Heart left ventricle (tissue), 13 donors: Measurements from ENCODE around the gene MBD1.

Source experiments
- CTCF ChIP-seq, 12 donors: fragments of 200-600 bp; sonication (generic) in 4 of 12; IDR thresholded peaks; one replicate each; pipeline versions ENCODE4 v1.5.0 to v1.8.0; 2018 to 2022; ENCODE audit warnings: antibody characterized with exemption in 12 of 12, mild to moderate bottlenecking in 5 of 12
- POLR2A ChIP-seq, 2 donors: fragments of 450-650 bp; IDR thresholded peaks; one replicate each; pipeline ENCODE4 v1.6.1; 2017; ENCODE audit warnings: antibody characterized with exemption in 2 of 2, mild to moderate bottlenecking in 2 of 2, moderate library complexity in 2 of 2
- donor health status: ischemic (EF 13 %, LVEDD 7.1; RV severe dilation, severe dysfunction).
- donor health status: DM: no; HTN: yes; CAD: no.
- donor health status: DM: no; HTN: no; CAD: no.
- donor health status: ischemic (EF 25% LVEDD 6.9; RV normal size, moderate dysfunction).
- donor health status: ischemic (EF 25% LVEDD 5.7; RV mildly dilated, moderate dysfunction).
- donor health status: ischemic (EF 35%, LVEDD 5.7; RV mildly dilated, moderate dysfunction).
- donor health status: nonischemic (EF 11% LVEDD 7.7; RV severe dilation, severe dysfunction).
- donor health status: DM: yes; HTN: yes; CAD: no.
- donor health status: PGD.
- donor health status: ischemic (EF 29% LVEDD 5.4; RV normal size, mild dysfunction).
- donor health status: nonischemic (EF 23%, LVEDD 6.1; RV moderate dilation, normal function).

DNA sequence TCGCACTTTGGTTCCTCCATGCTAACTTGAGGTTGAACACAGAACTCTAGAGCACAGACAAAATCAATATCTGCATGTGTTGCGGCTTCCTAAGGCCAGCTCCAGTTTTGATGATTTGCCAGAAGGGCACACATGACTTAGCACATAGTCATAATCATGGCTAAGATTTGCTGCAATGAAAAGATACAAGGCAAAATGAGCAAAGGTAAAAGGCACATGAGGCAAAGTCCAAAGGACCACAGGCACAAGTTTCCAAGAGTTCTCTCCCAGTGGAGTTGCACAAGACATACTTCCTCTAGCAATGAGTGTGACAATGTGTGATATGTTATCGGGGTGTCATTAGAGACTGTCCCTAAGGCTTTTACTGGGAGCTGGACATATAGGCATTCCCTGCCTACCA, 30.3 kb upstream of the MBD1 start:
- no peak for TF ChIP-seq CTCF (IDR thresholded peaks at IDR 0.05)
- no peak for TF ChIP-seq POLR2A (IDR thresholded peaks at IDR 0.05)
